Measurements from ENCODE around the gene ITPRIP.

Gene ITPRIP

GRCh38 chr10:104324931-104325330, 13.3 kb downstream of the ITPRIP start:
- DNase-seq = no peak

GRCh38 chr10:104324221-104324686, 14.0 kb downstream of the ITPRIP start:
- DNase-seq = no peak

- no peak for DNase-seq
Measured at GRCh38 chr10:104323760-104324201, 14.5 kb downstream of the ITPRIP start.

GRCh38 chr10:104323085-104323484, 15.2 kb downstream of the ITPRIP start:
- DNase-seq = no peak

GRCh38 chr10:104322416-104322782, 15.9 kb downstream of the ITPRIP start:
- DNase-seq = no peak

- DNase-seq = no peak
Measured at GRCh38 chr10:104321725-104322415, 16.4 kb downstream of the ITPRIP start.

- no peak for DNase-seq
Measured at GRCh38 chr10:104321226-104321625, 17.0 kb downstream of the ITPRIP start.

- DNase-seq = no peak
Measured at GRCh38 chr10:104318810-104319741, 19.2 kb downstream of the ITPRIP start.

GRCh38 chr10:104318326-104318725, 19.9 kb downstream of the ITPRIP start:
- no peak for DNase-seq

GRCh38 chr10:104317726-104318299, 20.5 kb downstream of the ITPRIP start:
- no peak for DNase-seq

- no peak for DNase-seq
Measured at GRCh38 chr10:104317269-104317710, 21.0 kb downstream of the ITPRIP start.

- DNase-seq = no peak
Measured at GRCh38 chr10:104316321-104317099, 21.8 kb downstream of the ITPRIP start.

- DNase-seq = no peak
Measured at GRCh38 chr10:104315486-104315921, 22.8 kb downstream of the ITPRIP start.

- DNase-seq = no peak
Measured at GRCh38 chr10:104314591-104315485, 23.4 kb downstream of the ITPRIP start.

- no peak for DNase-seq
Measured at GRCh38 chr10:104311184-104311720, 27.0 kb downstream of the ITPRIP start.

- no peak for DNase-seq
Measured at GRCh38 chr10:104309980-104310978, 28.0 kb downstream of the ITPRIP start.

GRCh38 chr10:104308439-104308903, 29.8 kb downstream of the ITPRIP start:
- no peak for DNase-seq

GRCh38 chr10:104307576-104308438, 30.5 kb downstream of the ITPRIP start:
- DNase-seq = no peak

GRCh38 chr10:104306897-104307296, 31.4 kb downstream of the ITPRIP start:
- DNase-seq = no peak

All from cerebellar nuclear complex (tissue), 1 donor.